Measurements from ENCODE around the gene PACRG.

PACRG gene

GRCh38 chr6:162722633-162723032 lies 5.1 kb upstream of the PACRG start:
- TF ChIP-seq CTCF (IDR thresholded peaks at IDR 0.05; ENCODE audit: extremely low read depth, insufficient read depth, missing control alignments): no peak
- in situ Hi-C loops (cut with MboI; ENCODE audit: low pct_unique_long_range_greater_than_20kb, low sequenced_read_pairs, unreplicated experiment): no loop called here
- no peak for DNase-seq (ENCODE audit: low spot score)

GRCh38 chr6:162726947-162727321 lies 840 bp upstream of the PACRG start:
- TF ChIP-seq CTCF (IDR thresholded peaks at IDR 0.05; ENCODE audit: extremely low read depth, insufficient read depth, missing control alignments): no peak
- peak; percentile 27 for DNase-seq (ENCODE audit: low spot score)

GRCh38 chr6:162728197-162728596 lies 423 bp downstream of the PACRG start:
- no peak for TF ChIP-seq CTCF (IDR thresholded peaks at IDR 0.05; ENCODE audit: extremely low read depth, insufficient read depth, missing control alignments)
- no peak for DNase-seq (ENCODE audit: low spot score)
- in situ Hi-C loops (cut with MboI; ENCODE audit: low pct_unique_long_range_greater_than_20kb, low sequenced_read_pairs, unreplicated experiment): no loop called here

More at GRCh38 chr6:162726947-162727321, 840 bp upstream of the PACRG start:
- in situ Hi-C loops (cut with MboI; ENCODE audit: low pct_unique_long_range_greater_than_20kb, low sequenced_read_pairs, unreplicated experiment): no loop called here

- in situ Hi-C loops (cut with MboI; ENCODE audit: low pct_unique_long_range_greater_than_20kb, low sequenced_read_pairs, unreplicated experiment): no loop called here
- no peak for TF ChIP-seq CTCF (IDR thresholded peaks at IDR 0.05; ENCODE audit: extremely low read depth, insufficient read depth, missing control alignments)
- no peak for DNase-seq (ENCODE audit: low spot score)
These were observed 932 bp downstream of the PACRG start for GRCh38 chr6:162728706-162729105.

GRCh38 chr6:162730502-162730901 lies 2.7 kb downstream of the PACRG start:
- in situ Hi-C loops (cut with MboI; ENCODE audit: low pct_unique_long_range_greater_than_20kb, low sequenced_read_pairs, unreplicated experiment): no loop called here
- TF ChIP-seq CTCF (IDR thresholded peaks at IDR 0.05; ENCODE audit: extremely low read depth, insufficient read depth, missing control alignments): no peak
- no peak for DNase-seq (ENCODE audit: low spot score)

GRCh38 chr6:162733489-162733888 lies 5.7 kb downstream of the PACRG start:
- no peak for TF ChIP-seq CTCF (IDR thresholded peaks at IDR 0.05; ENCODE audit: extremely low read depth, insufficient read depth, missing control alignments)
- DNase-seq (ENCODE audit: low spot score): no peak
- in situ Hi-C loops (cut with MboI; ENCODE audit: low pct_unique_long_range_greater_than_20kb, low sequenced_read_pairs, unreplicated experiment): no loop called here

- in situ Hi-C loops (cut with MboI; ENCODE audit: low pct_unique_long_range_greater_than_20kb, low sequenced_read_pairs, unreplicated experiment): no loop called here
- DNase-seq (ENCODE audit: low spot score): no peak
- TF ChIP-seq CTCF (IDR thresholded peaks at IDR 0.05; ENCODE audit: extremely low read depth, insufficient read depth, missing control alignments): no peak
These were observed 9.2 kb downstream of the PACRG start for GRCh38 chr6:162736961-162737360.

Data from GM13977 (cell line).